GM19324 (cell line): ENCODE results near the gene PGK1.

Source experiments
- ATAC-seq: cut with Tn5 transposase; IDR thresholded peaks from one replicate; pipeline ENCODE4 v1.9.1; 2021; ENCODE audit warnings: mild to moderate bottlenecking, moderate library complexity; ENCODE audit not compliant: unreplicated experiment, low FRiP score

PGK1 gene

DNA sequence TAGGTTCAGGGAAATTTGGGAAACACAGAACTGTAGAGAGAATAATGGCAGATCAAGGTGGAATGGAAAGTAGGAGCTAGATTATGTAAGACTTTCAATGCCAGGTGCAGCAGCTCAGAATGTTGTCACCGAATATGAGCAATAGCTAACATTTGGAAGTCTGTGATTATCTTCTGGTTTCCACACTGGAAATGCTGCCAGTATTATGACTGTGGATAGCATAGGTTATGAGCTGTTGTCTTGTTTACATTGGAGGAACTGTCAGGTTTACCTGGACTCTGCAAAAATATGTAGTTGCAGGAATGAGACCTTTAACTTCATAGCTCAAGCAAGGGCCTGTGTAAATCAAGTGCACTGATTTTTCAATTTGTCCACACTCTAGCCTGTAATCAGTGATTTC is 61.4 kb downstream of the PGK1 start:
- ATAC-seq: no peak

DNA sequence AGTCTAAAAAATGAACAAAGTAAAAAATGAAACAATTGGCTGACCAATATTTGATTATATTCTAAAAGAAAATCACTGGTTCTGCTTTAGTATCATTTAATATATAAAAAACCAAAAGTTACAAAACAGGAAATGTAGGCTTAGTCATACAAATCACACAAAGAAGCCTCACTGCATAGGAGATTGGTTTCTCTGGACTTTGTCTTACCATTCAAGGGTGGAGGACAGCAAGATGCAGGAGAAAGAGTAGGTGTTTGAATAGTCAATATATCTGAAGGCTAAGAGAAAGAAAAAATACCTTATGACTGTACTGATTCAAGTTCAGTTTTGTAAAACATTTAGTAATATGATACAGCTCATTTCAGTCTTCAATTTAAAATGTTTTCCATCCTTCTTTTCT is 64.0 kb downstream of the PGK1 start:
- ATAC-seq: no peak
